Progenitor cell of endocrine pancreas (in vitro differentiated cells): Measurements from ENCODE around the gene OR9A2. TPM values are rescaled to one million over a fixed set of nuclear protein-coding genes. Genes with fewer than 3 reads are reported as not detected.

ENCODE experiments used
- DNase-seq: peaks from one replicate; pipeline ENCODE4 v3.0.0; 2021; ENCODE audit warnings: low spot score; ENCODE audit not compliant: unreplicated experiment
- H3K27ac Mint-ChIP-seq: 2 replicates; pipeline ENCODE4 v1.8.0; 2021; ENCODE audit warnings: mild to moderate bottlenecking, moderate library complexity, mixed read lengths
- H3K27me3 Mint-ChIP-seq: 2 replicates; pipeline ENCODE4 v1.8.0; 2021; ENCODE audit warnings: mixed read lengths
- H3K36me3 Mint-ChIP-seq: 2 replicates; pipeline ENCODE4 v1.8.0; 2022; ENCODE audit warnings: mixed read lengths; ENCODE audit not compliant: insufficient read depth
- H3K4me1 Mint-ChIP-seq: 2 replicates; pipeline ENCODE4 v1.8.0; 2021; ENCODE audit warnings: low read depth, mixed read lengths
- H3K4me3 Mint-ChIP-seq: 2 replicates; pipeline ENCODE4 v1.8.0; 2021; ENCODE audit warnings: low read depth, mild to moderate bottlenecking, moderate library complexity, mixed read lengths
- H3K9me3 Mint-ChIP-seq: 2 replicates; pipeline ENCODE4 v1.8.0; 2021; ENCODE audit warnings: low read depth, mixed read lengths
- CTCF ChIP-seq: fragments of 200-600 bp; sonication (generic); IDR thresholded peaks from one replicate; pipeline ENCODE4 v1.5.0; 2021; ENCODE audit warnings: antibody characterized with exemption, mild to moderate bottlenecking; ENCODE audit not compliant: unreplicated experiment
- total RNA-seq: library from RNA; stranded (reverse); gene quantifications from 2 replicates; pipeline ENCODE4 v1.2.1, GENCODE V29; 2021

The OR9A2 gene
- total RNA-seq, 1 donor from 2014 or later, result not detected

- TF ChIP-seq CTCF, result peak; percentile 19
- Mint-ChIP-seq H3K27ac (no peak overlapping the region), H3K27me3 (peaks cover 16% of the 10 kb centered on the region), H3K36me3 (peaks cover 1% of the 10 kb centered on the region), H3K9me3 (peaks cover 6% of the 10 kb centered on the region), H3K4me1 (peaks cover 8% of the 10 kb centered on the region), H3K4me3 (no peak overlapping the region)
- no peak for DNase-seq
Observed at GRCh38 chr7:143002106-143002505, 24.8 kb downstream of the OR9A2 start.

- TF ChIP-seq CTCF, result no peak
- Mint-ChIP-seq H3K27ac (no peak overlapping the region), H3K36me3 (peaks cover 1% of the 10 kb centered on the region), H3K27me3 (peaks cover 11% of the 10 kb centered on the region), H3K4me3 (no peak overlapping the region), H3K9me3 (peaks cover 6% of the 10 kb centered on the region), H3K4me1 (peaks cover 8% of the 10 kb centered on the region)
- DNase-seq, result no peak
Observed at GRCh38 chr7:143000648-143001047, 26.3 kb downstream of the OR9A2 start.

GRCh38 chr7:142999793-143000192, 27.1 kb downstream of the OR9A2 start:
- H3K36me3 Mint-ChIP-seq, result peaks cover 1% of the 10 kb centered on the region

GRCh38 chr7:142998966-142999365, 28.0 kb downstream of the OR9A2 start:
- Mint-ChIP-seq H3K4me3 (no peak overlapping the region), H3K4me1 (peaks cover 8% of the 10 kb centered on the region), H3K27me3 (no peaks in the 10 kb centered on the region), H3K27ac (no peak overlapping the region), H3K36me3 (peaks cover 1% of the 10 kb centered on the region), H3K9me3 (peaks cover 19% of the 10 kb centered on the region)
- no peak for TF ChIP-seq CTCF
- no peak for DNase-seq

More at GRCh38 chr7:142999793-143000192, 27.1 kb downstream of the OR9A2 start:
- H3K27ac Mint-ChIP-seq, result no peak overlapping the region
- no peak overlapping the region for H3K4me3 Mint-ChIP-seq
- H3K4me1 Mint-ChIP-seq, result peaks cover 8% of the 10 kb centered on the region
- peaks cover 10% of the 10 kb centered on the region for H3K9me3 Mint-ChIP-seq
- no peak for TF ChIP-seq CTCF
- no peak for DNase-seq
- peaks cover 3% of the 10 kb centered on the region for H3K27me3 Mint-ChIP-seq

GRCh38 chr7:142997456-142997989, 29.4 kb downstream of the OR9A2 start:
- H3K27me3 Mint-ChIP-seq, result no peaks in the 10 kb centered on the region
- DNase-seq, result no peak
- H3K4me1 Mint-ChIP-seq, result peaks cover 8% of the 10 kb centered on the region
- H3K4me3 Mint-ChIP-seq, result no peak overlapping the region
- TF ChIP-seq CTCF, result no peak
- H3K27ac Mint-ChIP-seq, result no peak overlapping the region
- peaks cover 1% of the 10 kb centered on the region for H3K36me3 Mint-ChIP-seq
- peaks cover 23% of the 10 kb centered on the region for H3K9me3 Mint-ChIP-seq
